Inferior parietal cortex (tissue), 1 donor: ENCODE measurements around the gene PSMG1.
A peak's percentile ranks its signal among the peaks of the same experiment; 100 is the strongest.
"Not testable (repeated sequence)": the region's sequence is repeated elsewhere in the genome, so short reads cannot be mapped to it uniquely, and the experiment has no call there.

Experiments
- DNase-seq: peaks from one replicate; pipeline ENCODE4 v3.0.0-alpha.2; 2016; ENCODE audit errors: extremely low spot score

The PSMG1 gene

GRCh38 chr21:39183272-39184049 lies at the start of gene PSMG1:
Gene PSMG1 (minus strand): TSS chr21:39183451. CDS start chr21:39183385, 66 bp downstream.
- DNase-seq, result peak; percentile 85

GRCh38 chr21:39232861-39233291 lies 49.6 kb upstream of the PSMG1 start:
- no peak for DNase-seq

GRCh38 chr21:39224930-39225329 lies 41.7 kb upstream of the PSMG1 start:
- DNase-seq, result no peak

- no peak for DNase-seq
Observed at GRCh38 chr21:39221997-39222486, 38.8 kb upstream of the PSMG1 start.

GRCh38 chr21:39221282-39221996 lies 38.2 kb upstream of the PSMG1 start:
- DNase-seq, result no peak

GRCh38 chr21:39220875-39221274 lies 37.6 kb upstream of the PSMG1 start:
- not testable (repeated sequence) for DNase-seq

- DNase-seq, result no peak
Observed at GRCh38 chr21:39220150-39220549, 36.9 kb upstream of the PSMG1 start.

- no peak for DNase-seq
Observed at GRCh38 chr21:39218082-39218409, 34.8 kb upstream of the PSMG1 start.

GRCh38 chr21:39217356-39218081 lies 34.3 kb upstream of the PSMG1 start:
- no peak for DNase-seq

- no peak for DNase-seq
Observed at GRCh38 chr21:39216290-39216689, 33.0 kb upstream of the PSMG1 start.

GRCh38 chr21:39215078-39215477 lies 31.8 kb upstream of the PSMG1 start:
- no peak for DNase-seq

GRCh38 chr21:39209334-39209688 lies 26.1 kb upstream of the PSMG1 start:
- no peak for DNase-seq

- no peak for DNase-seq
Observed at GRCh38 chr21:39208624-39209333, 25.5 kb upstream of the PSMG1 start.

GRCh38 chr21:39204134-39204533 lies 20.9 kb upstream of the PSMG1 start:
- DNase-seq, result no peak

- DNase-seq, result no peak
Observed at GRCh38 chr21:39198800-39199199, 15.5 kb upstream of the PSMG1 start.

GRCh38 chr21:39197448-39198233 lies 14.4 kb upstream of the PSMG1 start:
- no peak for DNase-seq

- no peak for DNase-seq
Observed at GRCh38 chr21:39196838-39197237, 13.6 kb upstream of the PSMG1 start.

GRCh38 chr21:39196310-39196709 lies 13.1 kb upstream of the PSMG1 start:
- no peak for DNase-seq

- DNase-seq, result no peak
Observed at GRCh38 chr21:39193380-39193779, 10.1 kb upstream of the PSMG1 start.

- no peak for DNase-seq
Observed at GRCh38 chr21:39189857-39190604, 6.8 kb upstream of the PSMG1 start.
